ENCODE results near the gene PPP2R5E.

- TF ChIP-seq CTCF (conservative IDR thresholded peaks at IDR 0.05 in 1 of 2, IDR thresholded peaks at IDR 0.05 in 1 of 2; ENCODE audit: extremely low read depth in 1 of 2, insufficient read depth in 1 of 2, low read depth in 1 of 2, low read length in 2 of 2): no peak
- TF ChIP-seq EZH2 (IDR thresholded peaks at IDR 0.05; ENCODE audit: borderline replicate concordance, low read length): no peak
Observed at GRCh38 chr14:63322472-63322871, 220.7 kb downstream of the PPP2R5E start.
